Gastroesophageal sphincter (tissue), 4 donors: ENCODE measurements around the gene ADAM30. TPM values are rescaled to one million over a fixed set of nuclear protein-coding genes. Genes with fewer than 3 reads are reported as not detected.

Source experiments
- ATAC-seq: fragments of 150-250 bp; one replicate; pipeline ENCODE4 v1.9.1; 2016; ENCODE audit warnings: mild to moderate bottlenecking, moderate library complexity
- H3K27ac ChIP-seq, 4 donors: fragments of 200-600 bp; sonication (generic) in 3 of 4; 1 replicate in 3 of 4; 2 replicates in 1 of 4; pipeline ENCODE4 v1.5.1; 2016 to 2019
- H3K27me3 ChIP-seq: fragments of 200-600 bp; sonication (generic); one replicate; pipeline ENCODE4 v1.5.1; 2019
- H3K36me3 ChIP-seq, 2 donors: fragments of 200-600 bp; sonication (generic); one replicate each; pipeline ENCODE4 v1.5.1; 2019; ENCODE audit warnings: control low read depth in 1 of 2
- H3K4me1 ChIP-seq, 3 donors: fragments of 200-600 bp; sonication (generic); 1 replicate in 2 of 3; 2 replicates in 1 of 3; pipeline ENCODE4 v1.5.1; 2016 to 2019; ENCODE audit warnings: control low read depth in 2 of 3
- H3K4me3 ChIP-seq, 2 donors: fragments of 200-600 bp; sonication (generic); one replicate each; pipeline ENCODE4 v1.5.1; 2019; ENCODE audit warnings: mild to moderate bottlenecking in 1 of 2, moderate library complexity in 1 of 2
- H3K9me3 ChIP-seq, 3 donors: fragments of 200-600 bp; sonication (generic); one replicate each; pipeline ENCODE4 v1.5.1; 2017 to 2019; ENCODE audit warnings: control low read depth in 2 of 3
- EP300 ChIP-seq: sonication (generic); formaldehyde crosslinking; IDR thresholded peaks from one replicate; pipeline ENCODE4 v1.6.1; 2017; ENCODE audit warnings: antibody characterized with exemption, mild to moderate bottlenecking
- POLR2A ChIP-seq, 2 donors: fragments of 450-650 bp; IDR thresholded peaks; one replicate each; pipeline ENCODE4 v1.6.1; 2017; ENCODE audit warnings: antibody characterized with exemption in 2 of 2, mild to moderate bottlenecking in 2 of 2, moderate library complexity in 1 of 2
- POLR2AphosphoS5 ChIP-seq: sonication (generic); formaldehyde crosslinking; IDR thresholded peaks from one replicate; pipeline ENCODE4 v1.6.1; 2017; ENCODE audit warnings: antibody characterized with exemption
- WGBS, 2 donors: methylation state at CpG; one replicate each; pipeline ENCODE4 v1.1.5; 2018; ENCODE audit warnings: low coverage in 1 of 2; 5-methylcytosine and 5-hydroxymethylcytosine counted together
- total RNA-seq, 4 donors: library from RNA; depleted of rRNA; stranded (reverse); fragments of >200 nt; gene quantifications; one replicate each; pipeline ENCODE4 v1.1.0, GENCODE V29; 2016
- TF ChIP-seq, protein P1 (sequence below), 4 experiments: fragments of 200-600 bp in 2 of 4; fragments of 450-650 bp in 2 of 4; sonication (generic) in 1 of 4; IDR thresholded peaks; one replicate each; pipeline ENCODE4 v1.5.1; 2017 to 2019; ENCODE audit warnings: antibody characterized with exemption in 4 of 4, mild to moderate bottlenecking in 2 of 4, moderate library complexity in 2 of 4

The ADAM30 gene
- total RNA-seq, 4 donors from 2014 or later, result not detected

DNA sequence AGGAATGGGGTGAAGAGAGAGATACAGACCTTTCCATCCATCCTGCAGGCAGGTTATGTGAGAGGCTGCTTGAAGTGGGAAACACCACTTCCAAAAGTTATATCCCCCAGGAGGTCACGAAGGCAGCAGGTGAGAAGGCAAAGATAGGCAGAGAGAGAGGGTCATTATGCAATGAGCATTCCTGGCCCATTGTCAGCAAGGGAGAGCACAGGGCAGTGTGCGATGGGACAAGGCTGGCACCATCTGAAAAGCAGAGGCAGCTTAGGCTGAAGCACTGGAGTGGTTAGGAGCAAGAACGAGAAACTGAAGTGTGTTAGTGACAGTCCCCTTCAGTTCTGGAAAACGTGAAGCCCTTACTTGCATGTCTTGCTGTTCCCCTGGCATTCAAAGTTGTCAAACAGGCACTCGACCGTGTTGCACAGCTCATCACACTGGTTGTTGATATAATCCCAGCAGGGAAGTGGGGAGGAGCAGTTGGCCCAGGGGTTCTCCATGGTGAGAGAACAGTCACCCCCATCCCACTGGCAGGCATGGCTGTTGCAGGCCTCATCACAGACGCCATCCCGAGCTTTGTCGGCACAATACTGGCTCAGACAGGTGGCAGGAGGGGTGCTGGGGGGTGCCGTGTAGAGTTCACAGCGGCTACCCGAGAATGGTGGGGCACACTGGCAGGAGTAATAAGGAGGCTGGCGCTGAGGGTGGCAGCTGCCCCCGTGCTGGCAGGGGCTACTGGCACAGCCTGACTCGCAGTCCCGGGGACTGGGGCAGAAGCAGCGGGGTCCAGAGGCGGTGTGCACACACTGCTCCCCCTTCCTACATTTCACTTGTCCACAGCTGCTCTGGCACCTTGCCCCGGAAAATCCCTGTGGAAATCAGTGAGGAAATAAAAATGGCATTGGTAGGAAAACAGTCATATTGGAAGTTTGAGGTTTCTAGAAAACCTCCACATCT is 28.9 kb upstream of the ADAM30 start:
- Histone ChIP-seq H3K27ac (no peak overlapping the region), H3K4me1 (no peaks in the 10 kb centered on the region), H3K36me3 (peaks cover 0 to 100% of the 10 kb centered on the region in 2 donors), H3K4me3 (no peak overlapping the region), H3K27me3 (no peaks in the 10 kb centered on the region), H3K9me3 (no peaks in the 10 kb centered on the region)
- ATAC-seq, result no peak
- TF ChIP-seq POLR2A (IDR thresholded peaks at IDR 0.05) (no peak), POLR2AphosphoS5 (no peak), EP300 (no peak)
- TF ChIP-seq, protein P1, sequence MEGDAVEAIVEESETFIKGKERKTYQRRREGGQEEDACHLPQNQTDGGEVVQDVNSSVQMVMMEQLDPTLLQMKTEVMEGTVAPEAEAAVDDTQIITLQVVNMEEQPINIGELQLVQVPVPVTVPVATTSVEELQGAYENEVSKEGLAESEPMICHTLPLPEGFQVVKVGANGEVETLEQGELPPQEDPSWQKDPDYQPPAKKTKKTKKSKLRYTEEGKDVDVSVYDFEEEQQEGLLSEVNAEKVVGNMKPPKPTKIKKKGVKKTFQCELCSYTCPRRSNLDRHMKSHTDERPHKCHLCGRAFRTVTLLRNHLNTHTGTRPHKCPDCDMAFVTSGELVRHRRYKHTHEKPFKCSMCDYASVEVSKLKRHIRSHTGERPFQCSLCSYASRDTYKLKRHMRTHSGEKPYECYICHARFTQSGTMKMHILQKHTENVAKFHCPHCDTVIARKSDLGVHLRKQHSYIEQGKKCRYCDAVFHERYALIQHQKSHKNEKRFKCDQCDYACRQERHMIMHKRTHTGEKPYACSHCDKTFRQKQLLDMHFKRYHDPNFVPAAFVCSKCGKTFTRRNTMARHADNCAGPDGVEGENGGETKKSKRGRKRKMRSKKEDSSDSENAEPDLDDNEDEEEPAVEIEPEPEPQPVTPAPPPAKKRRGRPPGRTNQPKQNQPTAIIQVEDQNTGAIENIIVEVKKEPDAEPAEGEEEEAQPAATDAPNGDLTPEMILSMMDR (IDR thresholded peaks at IDR 0.05), result no peak
- 75 to 76% methylated on average over 6 to 7 of the region's 19 CpGs for WGBS, 2 donors

DNA sequence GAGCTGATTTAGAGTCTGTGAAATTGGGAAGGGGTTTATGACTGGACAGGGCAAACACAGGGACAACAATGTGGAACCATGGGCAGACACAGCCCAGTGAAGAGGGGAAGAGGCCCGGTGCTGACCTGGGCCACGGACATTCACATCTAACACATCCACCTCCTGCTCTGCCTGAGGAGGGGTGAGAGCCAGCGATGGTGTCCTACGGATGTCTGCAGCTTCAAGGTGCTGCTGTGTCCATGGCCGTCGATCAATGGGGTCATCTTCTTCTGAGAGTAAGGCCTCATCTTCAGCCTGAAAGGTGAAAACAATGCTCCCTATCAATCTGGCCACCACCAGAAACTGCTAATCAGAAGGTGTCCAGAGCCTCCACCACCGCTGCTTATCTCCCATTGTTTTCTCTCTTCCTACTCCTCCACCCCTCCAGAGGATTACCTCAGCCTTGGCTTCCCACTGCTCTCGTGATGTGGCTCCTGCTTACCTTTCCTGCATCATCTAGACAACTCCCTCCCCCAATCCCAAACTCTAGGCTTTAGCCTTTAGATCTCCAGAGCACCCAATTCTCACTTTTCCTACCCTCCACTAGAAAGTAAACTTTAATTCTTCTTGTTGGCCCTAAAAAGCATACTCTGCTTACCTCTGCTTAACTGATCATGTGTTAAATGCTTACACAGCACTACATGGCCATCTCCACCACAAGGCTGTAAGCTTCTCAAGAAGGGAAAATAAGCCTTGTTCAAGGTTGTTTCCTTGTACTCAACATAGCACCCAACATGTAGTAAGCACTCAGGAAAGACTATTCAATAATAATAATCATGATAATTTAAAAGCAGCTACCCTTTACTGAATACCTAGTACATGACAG is 24.0 kb upstream of the ADAM30 start:
- no peaks in the 10 kb centered on the region for H3K4me1 ChIP-seq
- no peak for TF ChIP-seq POLR2AphosphoS5
- no peak for TF ChIP-seq EP300
- no peak for TF ChIP-seq POLR2A (IDR thresholded peaks at IDR 0.05)
- TF ChIP-seq, protein P1 (IDR thresholded peaks at IDR 0.05), result no peak
- H3K9me3 ChIP-seq, result no peaks in the 10 kb centered on the region
- H3K4me3 ChIP-seq, result no peak overlapping the region
- H3K27ac ChIP-seq, result no peak overlapping the region
- H3K27me3 ChIP-seq, result no peaks in the 10 kb centered on the region
- no peak for ATAC-seq
- WGBS, 2 donors, result 80 to 88% methylated on average over 1 to 8 of the region's 8 CpGs
- peaks cover 7 to 100% of the 10 kb centered on the region in 2 donors for H3K36me3 ChIP-seq

DNA sequence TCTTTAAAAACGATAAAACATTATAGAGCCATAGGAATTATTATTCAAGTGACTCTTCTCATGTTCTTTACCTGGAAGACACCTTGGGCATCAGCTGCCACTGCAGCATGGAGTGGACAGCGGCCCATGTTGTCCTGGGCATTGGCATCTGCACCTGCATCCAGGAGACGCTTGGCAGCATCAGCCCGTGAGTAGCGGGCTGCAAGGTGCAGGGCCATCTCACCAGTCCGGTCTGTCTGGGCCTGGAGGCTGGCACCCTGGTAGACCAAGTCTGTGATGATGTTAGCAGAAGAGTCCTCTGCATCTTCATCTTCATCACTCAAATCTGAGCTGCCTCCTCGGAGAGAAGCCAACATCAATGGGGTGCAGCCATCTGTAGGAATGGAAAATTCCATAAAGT is 22.9 kb upstream of the ADAM30 start:
- no peaks in the 10 kb centered on the region for H3K27me3 ChIP-seq
- ATAC-seq, result no peak
- no peaks in the 10 kb centered on the region for H3K9me3 ChIP-seq
- H3K36me3 ChIP-seq, result peaks cover 7 to 100% of the 10 kb centered on the region in 2 donors
- H3K4me1 ChIP-seq, result no peaks in the 10 kb centered on the region
- no peak for TF ChIP-seq POLR2AphosphoS5
- no peak for TF ChIP-seq EP300
- 86 to 97% methylated on average over 5 to 7 of the region's 7 CpGs for WGBS, 2 donors
- no peak overlapping the region for H3K4me3 ChIP-seq
- H3K27ac ChIP-seq, result no peak overlapping the region

DNA sequence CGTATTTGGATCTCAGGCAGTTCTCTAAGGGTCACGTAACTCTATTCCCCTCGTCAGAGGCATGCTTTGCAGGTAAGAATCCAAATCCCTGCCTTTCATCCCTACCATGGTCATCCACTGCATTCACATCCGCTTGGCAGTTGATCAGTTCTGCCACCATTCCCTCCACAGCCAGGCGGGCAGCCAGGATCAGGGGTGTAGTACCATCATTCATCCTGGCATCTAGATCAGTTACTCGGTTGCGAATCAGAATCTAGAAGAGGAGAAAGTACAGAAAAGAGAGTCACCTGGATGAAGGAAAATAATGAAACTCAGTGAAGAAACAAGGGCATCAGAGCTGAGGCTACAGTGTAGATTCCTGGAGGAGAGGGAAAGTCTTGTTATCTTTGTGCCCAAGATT is 22.0 kb upstream of the ADAM30 start:
- Histone ChIP-seq H3K4me1 (no peaks in the 10 kb centered on the region), H3K27ac (no peak overlapping the region), H3K36me3 (peaks cover 7 to 100% of the 10 kb centered on the region in 2 donors), H3K27me3 (no peaks in the 10 kb centered on the region), H3K9me3 (no peaks in the 10 kb centered on the region), H3K4me3 (no peak overlapping the region)
- ATAC-seq, result no peak
- TF ChIP-seq POLR2A (IDR thresholded peaks at IDR 0.05), result no peak
- no peak for TF ChIP-seq EP300
- TF ChIP-seq POLR2AphosphoS5, result no peak
- TF ChIP-seq, protein P1 (IDR thresholded peaks at IDR 0.05), result no peak
- 65 to 91% methylated on average over 3 to 7 of the region's 7 CpGs for WGBS, 2 donors

DNA sequence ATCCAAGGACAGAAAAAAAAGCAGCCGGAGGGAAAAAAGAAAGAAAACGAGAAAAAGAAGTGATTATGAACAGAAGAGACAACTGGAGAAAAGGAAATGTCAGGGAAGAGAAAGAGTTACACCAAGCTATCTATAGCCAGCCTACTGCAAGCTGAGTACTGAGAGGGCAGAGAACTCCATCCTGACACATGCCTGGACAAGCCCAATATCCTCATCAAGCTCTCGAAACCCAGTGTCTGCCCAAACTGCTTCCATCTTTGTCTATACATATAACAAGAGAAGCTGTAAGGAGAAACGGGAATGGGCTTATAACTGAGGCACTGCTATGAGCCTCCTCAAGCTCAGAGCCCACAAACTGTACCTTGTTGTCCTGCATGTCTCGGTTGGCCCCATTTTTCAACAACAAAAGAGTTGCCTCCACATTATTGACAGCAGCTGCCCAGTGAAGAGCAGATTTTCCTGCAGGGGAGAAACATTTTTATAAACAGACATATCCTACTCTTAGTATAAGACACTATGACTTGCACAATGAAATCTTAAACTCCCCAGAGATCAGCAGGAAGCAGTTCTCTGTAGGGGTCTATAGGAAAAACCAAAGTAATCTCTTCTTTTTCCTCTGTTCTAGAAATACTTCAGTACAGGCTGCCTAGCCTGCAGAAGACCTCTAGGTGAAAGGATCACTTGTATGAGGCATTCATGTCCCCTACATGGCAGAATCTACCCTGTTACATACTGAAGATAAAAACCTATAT is 21.2 kb upstream of the ADAM30 start:
- TF ChIP-seq POLR2A (IDR thresholded peaks at IDR 0.05) (no peak), EP300 (no peak), POLR2AphosphoS5 (no peak)
- TF ChIP-seq, protein P1 (IDR thresholded peaks at IDR 0.05), result no peak
- Histone ChIP-seq H3K4me1 (no peaks in the 10 kb centered on the region), H3K9me3 (no peaks in the 10 kb centered on the region), H3K4me3 (no peak overlapping the region), H3K36me3 (peaks cover 7 to 96% of the 10 kb centered on the region in 2 donors), H3K27me3 (no peaks in the 10 kb centered on the region), H3K27ac (no peak overlapping the region)
- 85 to 88% methylated on average over 5 of the region's 5 CpGs for WGBS, 2 donors
- no peak for ATAC-seq
